Memory B cell (primary cell): Measurements from ENCODE around the gene LRP2.

Experiments used
- ATAC-seq: fragments of 150-1000 bp; cut with Tn5 transposase; 2 replicates; pipeline ENCODE4 v1.10.0; 2021; ENCODE audit warnings: low read depth, mild to moderate bottlenecking, moderate library complexity
- DNase-seq, 2 donors: peaks; one replicate each; pipeline ENCODE4 v3.0.0; 2022; ENCODE audit warnings: low spot score in 2 of 2
- H3K27ac Mint-ChIP-seq: one replicate; pipeline ENCODE4 v1.8.0; 2022; ENCODE audit warnings: mild to moderate bottlenecking, moderate library complexity, mixed read lengths
- H3K27me3 Mint-ChIP-seq: one replicate; pipeline ENCODE4 v1.8.0; 2022; ENCODE audit warnings: mixed read lengths
- H3K36me3 Mint-ChIP-seq: one replicate; pipeline ENCODE4 v1.8.0; 2022; ENCODE audit warnings: mild to moderate bottlenecking, mixed read lengths
- H3K4me1 Mint-ChIP-seq: one replicate; pipeline ENCODE4 v1.8.0; 2022; ENCODE audit warnings: mixed read lengths
- H3K4me3 Mint-ChIP-seq: one replicate; pipeline ENCODE4 v1.8.0; 2022; ENCODE audit warnings: mild to moderate bottlenecking, moderate library complexity, mixed read lengths
- H3K9me3 Mint-ChIP-seq: one replicate; pipeline ENCODE4 v1.8.0; 2022; ENCODE audit warnings: mixed read lengths

LRP2 gene

DNA sequence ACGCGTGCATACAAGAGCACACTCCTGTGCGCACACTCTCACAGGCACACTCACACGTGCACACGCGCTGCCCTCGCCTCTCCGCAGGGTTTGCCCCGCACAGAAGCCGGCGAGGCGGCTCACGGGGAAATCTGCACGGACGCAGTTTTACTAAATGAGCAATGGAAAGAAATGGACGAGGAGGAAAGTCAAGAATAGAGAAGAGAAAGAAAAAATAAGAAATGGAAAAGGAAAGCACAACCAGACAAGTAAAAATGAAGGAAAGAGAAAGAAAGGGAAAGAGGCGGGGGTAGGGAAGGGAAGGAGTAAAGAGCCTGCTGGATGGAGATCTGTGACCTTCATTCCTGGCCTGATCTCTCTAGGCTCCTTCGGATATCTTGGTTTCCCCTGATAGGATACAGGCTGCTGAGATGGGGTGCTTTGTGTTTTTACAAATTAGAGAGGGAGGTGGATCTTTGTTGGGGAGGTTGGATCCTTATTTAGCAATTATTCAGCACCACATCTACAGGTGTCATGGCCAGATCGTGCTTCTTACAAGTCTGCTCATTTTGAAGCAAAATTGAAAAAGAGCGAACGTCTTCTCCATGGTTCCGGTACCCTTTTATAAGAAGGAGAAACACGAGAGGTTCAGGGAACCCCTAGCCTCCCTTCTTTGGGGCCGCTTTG lies 693 bp upstream of the LRP2 start:
- H3K36me3 Mint-ChIP-seq, result no peaks in the 10 kb centered on the region
- peaks cover 37% of the 10 kb centered on the region for H3K27me3 Mint-ChIP-seq
- H3K9me3 Mint-ChIP-seq, result no peaks in the 10 kb centered on the region
- peak overlapping the region; percentile 80 for H3K4me3 Mint-ChIP-seq
- H3K4me1 Mint-ChIP-seq, result peaks cover 32% of the 10 kb centered on the region
- DNase-seq, result peak in 1 of 2 donors; percentile 27
- ATAC-seq, result peak; percentile 10
- no peak overlapping the region for H3K27ac Mint-ChIP-seq

DNA sequence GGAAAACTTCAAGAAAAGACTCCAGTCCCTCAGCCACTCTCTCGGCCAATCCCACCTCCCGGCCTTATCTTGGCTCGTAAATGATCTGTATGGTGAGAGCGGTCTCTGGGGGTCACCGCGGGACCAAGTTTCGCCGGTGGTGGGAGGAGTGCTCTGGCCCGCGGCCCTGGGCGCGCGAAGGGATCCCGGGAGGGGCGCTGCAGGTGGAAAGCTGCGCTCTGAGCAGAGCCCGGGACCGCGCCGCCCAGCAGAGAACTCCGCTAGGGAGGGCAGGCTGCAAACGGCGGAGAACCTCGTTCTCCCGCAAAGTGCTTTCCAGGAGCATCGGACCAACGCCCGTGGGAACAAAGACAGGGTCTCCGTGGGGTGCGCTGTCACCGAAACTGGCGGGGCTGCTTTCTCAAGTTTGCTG lies 622 bp downstream of the LRP2 start:
- Mint-ChIP-seq H3K27ac (no peak overlapping the region), H3K27me3 (peaks cover 34% of the 10 kb centered on the region), H3K9me3 (no peaks in the 10 kb centered on the region), H3K4me3 (peak overlapping the region; percentile 22), H3K36me3 (peaks cover 1% of the 10 kb centered on the region), H3K4me1 (peaks cover 32% of the 10 kb centered on the region)
- DNase-seq (peak in 1 of 2 donors; percentile 11), ATAC-seq (no peak)

DNA sequence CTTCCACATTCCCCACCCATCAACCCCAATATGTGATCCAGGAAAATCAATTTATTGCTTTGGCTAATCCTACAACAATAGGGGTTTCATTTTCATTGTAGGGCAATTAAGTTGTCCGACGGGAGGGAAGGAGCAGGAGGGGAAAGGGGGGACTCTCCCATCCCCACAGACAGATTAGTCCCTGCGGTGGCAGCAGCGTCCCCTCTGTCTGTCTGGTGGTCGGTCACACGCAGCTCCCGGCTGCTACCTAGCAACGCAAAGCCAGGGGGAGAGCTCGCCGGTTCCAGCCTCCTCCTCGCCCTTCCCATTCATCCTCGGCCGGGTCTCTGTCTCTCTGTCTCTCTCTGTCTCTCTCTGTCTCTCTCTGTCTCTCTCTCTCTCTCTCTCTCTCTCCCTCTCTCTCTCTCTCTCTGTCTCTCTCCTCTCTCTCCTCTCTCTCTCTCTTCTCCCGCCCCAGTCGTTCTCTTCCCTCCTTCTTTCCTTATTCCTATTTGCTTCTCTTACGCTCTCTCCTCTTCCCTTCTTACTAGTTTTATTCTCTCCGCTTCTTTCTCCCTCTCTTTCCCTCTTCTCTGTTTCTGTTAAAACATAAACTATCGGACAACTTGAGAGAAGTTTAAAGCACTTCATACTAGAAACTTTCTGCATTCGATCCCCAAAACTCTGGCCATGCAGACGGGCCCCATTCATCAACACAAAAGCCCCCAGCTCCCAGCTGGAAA lies 1.2 kb downstream of the LRP2 start:
- peaks cover 1% of the 10 kb centered on the region for H3K36me3 Mint-ChIP-seq
- H3K4me1 Mint-ChIP-seq, result peaks cover 32% of the 10 kb centered on the region
- no peak for DNase-seq
- no peak overlapping the region for H3K27ac Mint-ChIP-seq
- H3K4me3 Mint-ChIP-seq, result peak overlapping the region; percentile 8
- peaks cover 37% of the 10 kb centered on the region for H3K27me3 Mint-ChIP-seq
- H3K9me3 Mint-ChIP-seq, result no peaks in the 10 kb centered on the region
- no peak for ATAC-seq

DNA sequence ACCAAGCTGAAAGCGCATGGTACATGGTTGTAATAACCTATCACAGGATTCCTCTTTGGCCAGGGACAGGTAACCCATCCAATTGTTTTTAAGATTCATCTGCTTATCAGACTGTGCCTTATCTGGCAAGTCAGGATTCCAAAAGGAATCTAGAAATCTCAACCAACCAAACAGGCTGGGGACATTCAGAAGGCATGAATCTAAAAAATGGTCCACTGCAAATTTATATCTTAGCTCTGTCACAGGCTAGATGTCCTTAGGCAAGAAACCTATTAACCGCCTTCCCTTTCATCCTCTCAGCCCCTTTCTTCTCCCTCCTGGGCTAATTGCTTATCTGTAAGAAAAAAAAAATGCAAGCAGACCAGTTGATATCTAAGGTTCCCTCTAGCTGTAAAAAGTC lies 4.3 kb downstream of the LRP2 start:
- peaks cover 11% of the 10 kb centered on the region for H3K4me1 Mint-ChIP-seq
- ATAC-seq (no peak), DNase-seq (no peak)
- H3K4me3 Mint-ChIP-seq, result no peak overlapping the region
- H3K9me3 Mint-ChIP-seq, result no peaks in the 10 kb centered on the region
- peaks cover 1% of the 10 kb centered on the region for H3K36me3 Mint-ChIP-seq
- H3K27me3 Mint-ChIP-seq, result peaks cover 22% of the 10 kb centered on the region
- no peak overlapping the region for H3K27ac Mint-ChIP-seq

DNA sequence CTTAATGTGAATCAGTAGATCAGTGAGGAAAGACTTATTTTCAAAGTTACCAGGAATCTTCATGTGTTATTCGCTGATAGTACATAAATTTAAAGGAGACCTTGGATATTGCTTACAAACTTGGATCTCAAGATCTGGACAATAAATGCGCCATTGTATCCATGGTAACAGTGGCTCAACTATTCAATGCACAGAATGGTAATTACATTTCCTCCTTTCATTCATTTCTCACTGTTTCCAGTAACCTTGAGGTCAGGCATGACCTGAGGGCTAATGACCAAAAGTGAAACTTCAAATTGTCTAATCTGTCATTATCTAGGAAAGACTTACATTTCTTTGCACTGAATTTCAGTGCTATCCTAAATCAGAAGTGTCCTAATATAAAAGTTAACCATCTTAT lies 8.1 kb downstream of the LRP2 start:
- no peak for ATAC-seq
- H3K4me3 Mint-ChIP-seq, result no peak overlapping the region

DNA sequence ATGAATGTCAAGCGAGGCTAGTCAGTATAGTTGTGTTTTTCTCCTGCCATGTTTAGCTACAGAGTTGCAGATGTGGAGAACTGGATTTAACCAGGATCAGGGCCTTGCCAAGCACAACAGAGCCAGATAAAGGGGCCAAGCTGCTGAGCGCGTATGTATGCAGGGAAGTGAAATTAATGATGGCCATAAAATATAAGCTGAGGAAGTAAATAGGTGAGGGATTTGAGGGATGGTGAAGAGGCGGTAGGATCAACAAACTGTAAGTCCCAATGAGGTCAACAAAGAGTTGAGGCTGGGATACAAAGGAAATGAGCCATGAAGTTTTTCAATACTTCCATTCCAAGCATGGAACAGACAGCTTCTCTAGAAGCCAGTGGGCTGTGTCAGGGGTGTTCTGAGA lies 10.6 kb downstream of the LRP2 start:
- H3K4me3 Mint-ChIP-seq, result no peak overlapping the region
- H3K36me3 Mint-ChIP-seq, result no peaks in the 10 kb centered on the region
- H3K9me3 Mint-ChIP-seq, result peaks cover 1% of the 10 kb centered on the region
- ATAC-seq (no peak), DNase-seq (no peak)
- no peak overlapping the region for H3K27ac Mint-ChIP-seq
- H3K27me3 Mint-ChIP-seq, result peaks cover 6% of the 10 kb centered on the region
- no peaks in the 10 kb centered on the region for H3K4me1 Mint-ChIP-seq

More for the DNA sequence above, 8.1 kb downstream of the LRP2 start:
- H3K4me1 Mint-ChIP-seq, result no peaks in the 10 kb centered on the region
- DNase-seq, result no peak
- peaks cover 8% of the 10 kb centered on the region for H3K27me3 Mint-ChIP-seq
- peaks cover 1% of the 10 kb centered on the region for H3K9me3 Mint-ChIP-seq
- H3K36me3 Mint-ChIP-seq, result peaks cover 1% of the 10 kb centered on the region
- H3K27ac Mint-ChIP-seq, result no peak overlapping the region

DNA sequence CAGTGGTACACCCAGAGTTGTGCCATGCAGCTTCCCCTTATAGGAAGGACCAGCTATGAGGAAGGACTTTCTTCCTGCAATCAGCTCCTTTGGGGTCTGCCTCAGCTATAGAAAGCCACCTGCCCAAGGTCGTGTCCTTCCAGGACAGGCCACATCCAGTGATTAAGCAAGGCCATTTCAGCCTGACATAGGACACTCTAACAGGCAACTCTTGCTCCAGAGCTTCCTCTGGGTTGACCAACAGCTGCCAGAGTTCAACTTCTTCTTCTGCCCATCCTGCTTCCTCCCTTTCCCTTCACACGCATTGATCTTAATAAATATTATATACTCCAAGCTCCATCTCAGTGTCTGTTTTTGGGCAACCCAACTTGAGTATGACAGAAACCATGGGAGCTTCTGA lies 12.8 kb downstream of the LRP2 start:
- H3K27me3 Mint-ChIP-seq, result peaks cover 2% of the 10 kb centered on the region
- no peaks in the 10 kb centered on the region for H3K36me3 Mint-ChIP-seq
- ATAC-seq (no peak), DNase-seq (no peak)
- H3K27ac Mint-ChIP-seq, result no peak overlapping the region
- peaks cover 1% of the 10 kb centered on the region for H3K9me3 Mint-ChIP-seq
- no peaks in the 10 kb centered on the region for H3K4me1 Mint-ChIP-seq
- H3K4me3 Mint-ChIP-seq, result no peak overlapping the region

DNA sequence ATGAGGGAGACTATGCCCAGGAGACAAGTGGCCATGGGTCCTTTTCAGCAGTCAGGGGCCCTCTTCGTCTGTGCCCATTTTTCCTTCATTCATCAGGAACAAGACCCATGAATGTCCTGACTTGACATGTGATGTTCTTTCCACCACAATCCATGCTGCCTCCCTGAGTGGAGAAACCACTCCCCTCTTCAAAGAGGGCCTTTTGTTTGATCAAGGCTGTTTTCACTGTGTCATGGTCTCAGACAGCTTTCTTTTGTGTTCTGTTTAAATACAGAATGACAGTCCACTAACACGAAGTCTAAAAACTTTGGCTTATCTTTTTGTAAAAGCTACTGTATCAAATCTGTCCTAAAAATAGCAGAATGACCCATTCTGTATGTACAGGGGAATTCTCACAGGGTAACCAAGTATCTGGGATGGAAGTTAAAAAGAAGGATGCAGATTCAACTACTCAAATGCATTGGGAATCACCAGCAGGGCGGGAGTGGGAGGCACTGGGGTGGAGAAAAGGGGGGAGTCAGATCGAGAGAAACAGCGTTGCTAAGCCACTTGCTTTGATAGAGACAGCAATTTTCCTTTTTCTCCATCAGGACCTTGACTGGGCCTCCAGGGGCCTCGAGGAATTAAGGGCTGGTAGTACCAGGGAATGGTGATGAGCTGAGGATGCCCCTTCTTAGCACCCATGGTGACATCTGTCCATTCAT lies 13.9 kb downstream of the LRP2 start:
- no peak overlapping the region for H3K4me3 Mint-ChIP-seq
- H3K27ac Mint-ChIP-seq, result no peak overlapping the region
- no peaks in the 10 kb centered on the region for H3K36me3 Mint-ChIP-seq
- H3K4me1 Mint-ChIP-seq, result no peaks in the 10 kb centered on the region
- no peak for ATAC-seq
- H3K27me3 Mint-ChIP-seq, result peaks cover 2% of the 10 kb centered on the region
- peaks cover 1% of the 10 kb centered on the region for H3K9me3 Mint-ChIP-seq
- DNase-seq, result no peak

DNA sequence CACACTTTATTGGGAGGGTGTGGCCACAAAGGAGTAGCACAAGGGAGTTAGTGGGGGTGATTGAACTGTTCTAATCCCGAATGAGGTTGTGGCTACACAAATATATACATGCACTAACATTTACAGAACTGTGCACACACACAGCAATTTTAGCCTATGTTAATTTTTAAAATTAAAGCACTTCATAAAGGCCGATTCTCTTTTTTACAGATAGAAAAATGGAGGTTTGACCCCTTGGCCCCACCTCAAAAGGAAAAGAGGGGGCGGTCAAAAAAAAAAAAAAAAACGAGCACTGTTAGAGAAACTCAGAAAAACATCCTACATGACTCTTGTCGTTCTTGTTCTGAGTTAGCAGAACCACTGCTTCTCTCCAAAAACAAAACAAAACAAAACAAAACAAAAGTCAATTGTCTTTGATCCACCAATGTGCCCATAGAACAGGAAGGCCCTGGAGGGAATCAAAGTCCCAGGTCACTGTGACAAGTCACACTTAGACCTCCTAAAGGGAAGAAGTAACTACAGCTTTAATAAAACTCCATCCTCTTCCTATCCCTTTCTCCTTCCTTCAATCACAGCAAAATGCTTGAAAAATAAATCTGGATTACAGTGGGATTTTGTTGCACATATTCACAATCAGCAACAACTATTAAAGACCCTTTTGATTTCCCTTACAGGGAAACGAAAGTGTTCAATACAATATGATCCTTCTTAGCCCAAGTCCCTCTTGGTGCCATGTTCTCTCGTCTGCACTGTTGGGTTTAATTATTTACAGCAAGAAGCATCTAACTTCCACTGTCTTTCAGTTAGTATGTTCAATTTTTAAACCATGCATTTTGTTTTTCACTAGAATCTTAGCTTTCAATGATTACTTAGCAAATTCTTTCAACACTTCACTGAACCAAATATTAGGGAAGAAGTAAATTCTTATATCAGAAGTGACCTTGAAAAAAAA lies 16.6 kb downstream of the LRP2 start:
- Mint-ChIP-seq H3K9me3 (no peaks in the 10 kb centered on the region), H3K27me3 (peaks cover 4% of the 10 kb centered on the region), H3K4me1 (no peaks in the 10 kb centered on the region), H3K36me3 (no peaks in the 10 kb centered on the region), H3K4me3 (no peak overlapping the region), H3K27ac (no peak overlapping the region)
- DNase-seq, result no peak
- ATAC-seq, result no peak

DNA sequence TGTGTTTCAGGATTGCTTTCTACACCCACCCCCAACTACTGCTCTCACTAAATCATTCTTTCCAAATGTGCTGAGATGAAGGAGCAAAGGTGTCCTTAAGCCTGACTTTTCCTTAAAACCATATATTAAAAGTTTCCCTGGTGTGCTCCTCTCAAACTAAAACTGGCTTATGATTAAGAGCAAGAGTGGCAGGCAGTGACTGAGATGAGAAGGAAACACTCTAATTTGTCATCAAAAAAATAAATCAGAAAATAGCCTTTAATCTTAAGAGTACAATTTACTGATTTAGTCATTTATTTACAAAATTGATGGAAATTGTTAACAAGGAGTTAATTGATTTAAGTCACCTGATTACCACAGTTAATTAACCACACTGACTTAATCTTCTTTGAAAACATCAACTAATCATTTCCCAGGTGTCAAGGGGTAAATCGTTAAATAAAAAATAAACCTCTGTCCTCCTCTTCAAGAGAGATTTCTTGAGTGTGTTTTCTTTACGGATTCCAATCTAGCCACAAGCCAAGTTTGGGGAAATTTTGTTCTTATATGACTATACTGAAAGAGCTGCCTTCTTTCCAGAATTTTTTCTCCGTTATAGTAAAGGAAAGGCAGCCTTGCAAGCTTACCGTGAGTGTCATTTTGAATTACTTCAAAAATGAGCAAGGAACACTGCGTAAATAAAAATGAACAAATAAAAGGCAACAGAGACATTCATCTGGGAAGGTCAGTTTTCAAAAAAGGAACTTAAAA lies 17.4 kb downstream of the LRP2 start:
- Mint-ChIP-seq H3K27ac (no peak overlapping the region), H3K9me3 (no peaks in the 10 kb centered on the region), H3K4me3 (no peak overlapping the region), H3K36me3 (no peaks in the 10 kb centered on the region), H3K27me3 (peaks cover 8% of the 10 kb centered on the region), H3K4me1 (no peaks in the 10 kb centered on the region)
- no peak for DNase-seq
- ATAC-seq, result no peak

DNA sequence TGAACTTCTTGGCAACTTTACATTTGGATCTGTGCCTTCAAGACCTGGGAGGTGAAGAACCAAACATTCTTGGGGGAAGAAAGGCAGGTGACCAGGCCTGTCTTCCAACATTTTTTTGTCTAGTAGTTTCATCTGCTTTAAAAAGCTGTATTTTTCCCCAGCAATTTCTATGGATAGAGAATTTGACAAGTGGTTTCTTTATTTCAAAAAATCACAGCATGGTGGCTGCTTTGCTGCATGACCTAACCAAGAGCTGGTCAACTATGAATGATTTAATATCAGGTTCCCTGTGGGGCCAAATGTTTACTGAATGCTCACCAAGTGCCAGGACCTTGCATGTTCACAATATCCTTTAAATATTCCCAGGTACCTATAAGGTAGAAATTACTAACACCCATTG lies 19.1 kb downstream of the LRP2 start:
- Mint-ChIP-seq H3K27ac (no peak overlapping the region), H3K27me3 (peaks cover 8% of the 10 kb centered on the region), H3K9me3 (no peaks in the 10 kb centered on the region), H3K36me3 (no peaks in the 10 kb centered on the region), H3K4me3 (no peak overlapping the region), H3K4me1 (no peaks in the 10 kb centered on the region)
- ATAC-seq, result no peak
- DNase-seq, result no peak

DNA sequence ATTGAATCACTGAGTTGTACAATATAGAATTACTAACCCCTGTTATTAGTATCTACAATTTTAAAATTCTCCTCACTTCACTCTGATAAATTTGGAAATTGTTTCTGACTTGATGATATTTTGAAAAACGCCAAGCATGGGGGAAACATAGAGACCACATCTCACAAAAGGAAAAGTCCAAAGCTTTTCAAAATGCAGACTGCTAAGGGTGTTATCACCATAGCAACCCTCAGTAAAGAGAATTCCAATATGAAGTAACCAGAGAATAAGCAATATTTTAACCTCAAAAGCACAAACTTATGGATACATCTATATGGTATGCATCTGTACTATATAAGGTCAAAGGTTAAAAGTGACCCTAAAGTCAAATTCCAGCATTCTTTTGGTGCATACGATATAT lies 22.7 kb downstream of the LRP2 start:
- no peak for DNase-seq
- Mint-ChIP-seq H3K36me3 (no peaks in the 10 kb centered on the region), H3K4me1 (no peaks in the 10 kb centered on the region), H3K9me3 (no peaks in the 10 kb centered on the region), H3K27ac (no peak overlapping the region), H3K27me3 (peaks cover 11% of the 10 kb centered on the region), H3K4me3 (no peak overlapping the region)
- no peak for ATAC-seq

DNA sequence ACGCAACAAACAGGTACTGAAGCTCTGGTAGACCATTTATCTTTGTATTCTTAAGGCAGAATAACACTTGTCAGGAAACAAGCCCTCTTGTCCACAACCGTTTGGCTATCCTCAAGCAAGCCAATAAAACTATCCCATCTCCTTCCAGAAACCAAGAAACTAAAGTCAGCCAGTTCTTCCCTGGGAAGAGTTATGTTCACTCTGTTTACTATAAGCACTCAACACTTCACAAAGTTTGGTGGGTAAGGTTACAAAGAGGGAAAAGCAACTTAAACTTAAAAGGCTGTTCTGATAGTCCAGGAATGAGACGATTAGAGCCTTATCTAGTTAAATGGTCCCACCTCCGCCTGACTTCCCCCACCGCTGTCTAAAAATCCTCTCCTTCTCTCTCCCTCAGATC lies 25.6 kb downstream of the LRP2 start:
- Mint-ChIP-seq H3K4me1 (no peaks in the 10 kb centered on the region), H3K4me3 (no peak overlapping the region), H3K9me3 (no peaks in the 10 kb centered on the region), H3K27ac (no peak overlapping the region), H3K36me3 (no peaks in the 10 kb centered on the region), H3K27me3 (peaks cover 11% of the 10 kb centered on the region)
- DNase-seq (no peak), ATAC-seq (no peak)
